Astrocyte (in vitro differentiated cells and primary cell): ENCODE measurements around the gene TRMT2A. TPM values are rescaled to one million over a fixed set of nuclear protein-coding genes. Genes with fewer than 3 reads are reported as not detected.

Source experiments
- DNase-seq: peaks from one replicate; pipeline ENCODE4 v3.0.0-alpha.2; 2010; ENCODE audit warnings: low read depth
- FAIRE-seq: peaks from 2 replicates; lab custom pipeline; 2011; peaks lifted over from hg19 to GRCh38; lab: Jason Lieb, UNC
- H2AFZ ChIP-seq: 2 replicates; pipeline ENCODE4 v1.6.0; 2012; ENCODE audit warnings: low read depth, low read length, inconsistent platforms
- H3K27ac ChIP-seq: 2 replicates; pipeline ENCODE4 v1.5.1; 2011; ENCODE audit warnings: low read depth, low read length, inconsistent platforms
- H3K27me3 ChIP-seq: 2 replicates; pipeline ENCODE4 v1.6.0; 2011; ENCODE audit warnings: low read length, inconsistent platforms; ENCODE audit not compliant: insufficient read depth
- H3K36me3 ChIP-seq: 2 replicates; pipeline ENCODE4 v1.5.1; 2011; ENCODE audit warnings: low read length, inconsistent platforms; ENCODE audit not compliant: insufficient read depth
- H3K4me1 ChIP-seq: 2 replicates; pipeline ENCODE4 v1.5.1; 2011; ENCODE audit warnings: low read length, inconsistent platforms; ENCODE audit not compliant: insufficient read depth
- H3K4me2 ChIP-seq: 2 replicates; pipeline ENCODE4 v1.6.0; 2012; ENCODE audit warnings: low read length, inconsistent platforms
- H3K4me3 ChIP-seq: 2 replicates; pipeline ENCODE4 v1.5.1; 2011; ENCODE audit warnings: low read depth, mild to moderate bottlenecking, low read length, inconsistent platforms; ENCODE audit not compliant: insufficient read depth
- H3K79me2 ChIP-seq: 2 replicates; pipeline ENCODE4 v1.6.0; 2012; ENCODE audit warnings: mild to moderate bottlenecking, low read length, inconsistent platforms; ENCODE audit not compliant: insufficient read depth
- H3K9ac ChIP-seq: 2 replicates; pipeline ENCODE4 v1.6.0; 2012; ENCODE audit warnings: mild to moderate bottlenecking, low read length, inconsistent platforms
- H3K9me3 ChIP-seq: 2 replicates; pipeline ENCODE4 v1.5.1; 2012; ENCODE audit warnings: low read depth, mild to moderate bottlenecking, low read length, inconsistent platforms; ENCODE audit not compliant: insufficient read depth
- H4K20me1 ChIP-seq: 2 replicates; pipeline ENCODE4 v1.6.0; 2012; ENCODE audit warnings: low read length, inconsistent platforms; ENCODE audit not compliant: insufficient read depth
- H3K27ac Mint-ChIP-seq: one replicate; pipeline ENCODE4 v1.8.0; 2021; ENCODE audit warnings: mild to moderate bottlenecking, mixed read lengths; ENCODE audit not compliant: unreplicated experiment
- H3K27me3 Mint-ChIP-seq: one replicate; pipeline ENCODE4 v1.8.0; 2021; ENCODE audit warnings: low read depth, mixed read lengths; ENCODE audit not compliant: unreplicated experiment
- H3K36me3 Mint-ChIP-seq: one replicate; pipeline ENCODE4 v1.8.0; 2021; ENCODE audit warnings: low read depth, mixed read lengths; ENCODE audit not compliant: unreplicated experiment
- H3K4me1 Mint-ChIP-seq: one replicate; pipeline ENCODE4 v1.8.0; 2021; ENCODE audit warnings: low read depth, mixed read lengths; ENCODE audit not compliant: unreplicated experiment
- H3K4me3 Mint-ChIP-seq: one replicate; pipeline ENCODE4 v1.8.0; 2021; ENCODE audit warnings: mild to moderate bottlenecking, moderate library complexity, mixed read lengths; ENCODE audit not compliant: unreplicated experiment
- H3K9me3 Mint-ChIP-seq: one replicate; pipeline ENCODE4 v1.8.0; 2021; ENCODE audit warnings: mild to moderate bottlenecking, mixed read lengths; ENCODE audit not compliant: unreplicated experiment
- CTCF ChIP-seq: IDR thresholded peaks from 2 replicates; pipeline ENCODE4 v1.5.1; 2011; ENCODE audit warnings: low read depth, mild to moderate bottlenecking, inconsistent platforms, low read length, moderate library complexity; ENCODE audit not compliant: insufficient read depth
- EZH2 ChIP-seq: IDR thresholded peaks from 2 replicates; pipeline ENCODE4 v1.6.1; 2012; ENCODE audit warnings: mild to moderate bottlenecking, low read length, inconsistent platforms; ENCODE audit not compliant: insufficient read depth
- total RNA-seq: library from RNA; stranded (reverse); gene quantifications from 2 replicates; pipeline ENCODE4 v1.2.1, GENCODE V29; 2021

Gene TRMT2A
- total RNA-seq, 1 donor from 2014 or later, result 32.9 TPM

GRCh38 chr22:20126284-20127029 is 9.4 kb upstream of the TRMT2A start:
- no peak overlapping the region for H3K27ac ChIP-seq
- no peak overlapping the region for H3K27ac Mint-ChIP-seq
- TF ChIP-seq CTCF (no peak), EZH2 (no peak)

GRCh38 chr22:20125201-20126174 is 8.5 kb upstream of the TRMT2A start:
- no peak for DNase-seq
- Mint-ChIP-seq H3K4me3 (no peak overlapping the region), H3K9me3 (no peaks in the 10 kb centered on the region), H3K27me3 (no peaks in the 10 kb centered on the region), H3K27ac (no peak overlapping the region), H3K36me3 (peaks cover 8% of the 10 kb centered on the region), H3K4me1 (no peaks in the 10 kb centered on the region)
- no peak for FAIRE-seq
- no peak overlapping the region for H3K27ac ChIP-seq
- H4K20me1 ChIP-seq, result peaks cover 43% of the 10 kb centered on the region
- H3K79me2 ChIP-seq, result peaks cover 39% of the 10 kb centered on the region
- no peak overlapping the region for H3K4me2 ChIP-seq
- no peak overlapping the region for H2AFZ ChIP-seq
- no peaks in the 10 kb centered on the region for H3K9me3 ChIP-seq
- no peaks in the 10 kb centered on the region for H3K4me1 ChIP-seq
- H3K36me3 ChIP-seq, result peaks cover 10% of the 10 kb centered on the region
- H3K27me3 ChIP-seq, result no peaks in the 10 kb centered on the region
- H3K4me3 ChIP-seq, result no peak overlapping the region
- TF ChIP-seq CTCF (no peak), EZH2 (no peak)
- H3K9ac ChIP-seq, result no peak overlapping the region

More at GRCh38 chr22:20126284-20127029, 9.4 kb upstream of the TRMT2A start:
- H3K9me3 Mint-ChIP-seq, result no peaks in the 10 kb centered on the region
- FAIRE-seq (no peak), DNase-seq (no peak)
- no peak overlapping the region for H2AFZ ChIP-seq
- H3K9me3 ChIP-seq, result no peaks in the 10 kb centered on the region
- peaks cover 29% of the 10 kb centered on the region for H3K79me2 ChIP-seq
- no peak overlapping the region for H3K4me3 Mint-ChIP-seq
- no peaks in the 10 kb centered on the region for H3K4me1 ChIP-seq
- H4K20me1 ChIP-seq, result peaks cover 39% of the 10 kb centered on the region
- H3K36me3 Mint-ChIP-seq, result peaks cover 8% of the 10 kb centered on the region
- H3K27me3 ChIP-seq, result no peaks in the 10 kb centered on the region
- no peaks in the 10 kb centered on the region for H3K27me3 Mint-ChIP-seq
- H3K4me3 ChIP-seq, result no peak overlapping the region
- H3K4me1 Mint-ChIP-seq, result no peaks in the 10 kb centered on the region
- peaks cover 10% of the 10 kb centered on the region for H3K36me3 ChIP-seq
- H3K9ac ChIP-seq, result no peak overlapping the region
- no peak overlapping the region for H3K4me2 ChIP-seq
